Measurements from ENCODE around the gene TMEM86A. TPM values are rescaled to one million over a fixed set of nuclear protein-coding genes. Genes with fewer than 3 reads are reported as not detected.

The TMEM86A gene
- total RNA-seq, 1 experiment from 2014 or later: 5.4 TPM

DNA sequence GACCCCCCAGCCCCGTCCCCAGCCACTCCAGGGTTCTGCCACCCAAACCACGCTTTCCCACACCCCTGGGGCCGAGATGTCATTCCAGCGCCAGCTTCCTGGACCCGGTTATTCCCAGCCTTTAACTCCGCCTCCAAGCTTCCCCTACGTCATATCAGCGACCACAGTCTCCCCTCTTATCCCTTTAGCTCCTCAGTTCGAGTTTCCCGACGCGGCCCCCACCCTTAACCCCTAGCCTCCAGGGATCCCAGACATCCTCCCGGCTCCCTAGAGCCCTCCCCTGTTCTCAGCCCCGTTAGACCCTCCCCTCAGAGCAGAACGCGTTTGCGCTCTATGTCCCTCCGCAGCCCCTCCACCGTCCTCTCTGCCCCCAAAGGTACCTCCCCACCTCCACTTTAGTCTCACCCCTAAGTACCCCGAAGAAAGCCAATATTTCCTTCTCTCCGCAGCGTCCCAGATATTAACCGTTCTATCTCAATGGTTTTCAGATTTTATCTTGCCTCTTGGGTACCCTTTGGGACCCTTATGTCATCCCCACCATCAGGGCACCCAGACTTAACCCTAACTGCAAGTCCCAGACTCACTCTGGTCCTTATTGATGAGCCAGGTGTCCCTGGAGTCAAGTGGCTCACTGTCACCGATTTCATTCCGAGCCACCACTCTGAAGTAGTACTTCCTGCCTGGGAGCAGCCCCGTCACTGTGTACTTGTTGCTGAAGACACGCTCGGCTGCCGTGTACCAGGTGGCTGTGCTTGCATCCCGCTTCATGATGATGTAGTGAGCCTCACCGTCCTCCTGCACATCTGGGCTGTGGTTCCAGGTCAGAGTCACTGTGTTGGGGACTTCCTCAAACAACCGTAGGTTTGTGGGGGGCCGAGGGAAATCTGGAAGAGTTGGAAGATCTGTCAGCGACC, 8.0 kb downstream of the TMEM86A start:
- no peaks in the 10 kb centered on the region for H3K9me3 ChIP-seq (replicated peaks)
- no peak overlapping the region for H3K4me3 ChIP-seq
- no peak overlapping the region for H3K27ac ChIP-seq
- peaks cover 34% of the 10 kb centered on the region for H3K4me1 ChIP-seq
- DNase-seq: no peak
- H3K36me3 ChIP-seq: no peaks in the 10 kb centered on the region
- no peaks in the 10 kb centered on the region for H3K27me3 ChIP-seq

DNA sequence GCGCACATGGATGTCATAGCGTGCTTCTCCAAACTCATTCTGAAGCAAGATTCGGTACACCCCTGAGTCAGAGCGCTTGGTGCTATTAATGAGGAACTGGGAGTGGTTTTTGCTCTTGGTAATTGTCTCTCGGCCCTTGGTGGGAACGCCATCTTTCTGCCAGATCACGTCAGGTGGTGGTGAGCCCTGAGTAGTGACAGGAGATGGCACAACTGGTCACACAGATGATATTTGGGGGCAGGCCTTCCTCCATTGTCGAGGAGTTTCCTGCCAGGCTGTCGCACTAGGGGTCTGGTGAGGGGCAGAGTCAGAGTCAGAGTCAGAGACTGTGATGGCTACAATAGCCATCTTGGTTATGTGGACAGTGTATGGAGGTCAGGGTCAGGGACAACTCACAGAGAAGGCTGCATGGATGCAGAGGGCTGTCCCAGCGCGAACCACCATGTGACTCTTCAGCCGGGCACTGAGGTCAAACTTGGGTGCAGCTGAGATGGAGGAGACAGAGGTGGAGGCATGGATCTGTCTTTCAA, 9.3 kb downstream of the TMEM86A start:
- H3K36me3 ChIP-seq: no peaks in the 10 kb centered on the region
- no peak overlapping the region for H3K27ac ChIP-seq
- no peaks in the 10 kb centered on the region for H3K9me3 ChIP-seq (replicated peaks)
- 0 out of 2 replicates have a peak, but pooled peaks cover 3% of the 10 kb centered on the region for H3K27me3 ChIP-seq
- H3K4me1 ChIP-seq: peaks cover 31% of the 10 kb centered on the region
- no peak for DNase-seq
- no peak overlapping the region for H3K4me3 ChIP-seq

DNA sequence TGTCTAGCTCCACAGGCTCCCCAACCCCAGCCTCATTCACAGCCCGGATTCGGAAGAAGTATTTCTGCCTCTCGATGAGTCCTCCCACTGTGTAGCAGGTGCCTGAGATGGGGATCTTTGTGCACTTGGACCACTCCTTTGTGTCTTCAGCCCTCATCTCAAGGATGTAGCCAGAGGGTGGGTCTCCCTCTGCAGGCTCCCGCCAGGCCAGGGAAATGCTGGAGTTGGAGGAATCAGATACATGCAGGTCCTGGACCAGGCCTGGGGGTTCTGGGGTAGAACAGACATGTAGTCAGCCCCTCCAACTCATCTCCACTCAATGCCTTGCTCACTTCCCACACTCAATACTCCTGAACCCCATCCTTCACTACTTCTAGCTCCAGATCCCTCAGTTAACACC, 10.8 kb downstream of the TMEM86A start:
- no peaks in the 10 kb centered on the region for H3K36me3 ChIP-seq
- peaks cover 16% of the 10 kb centered on the region for H3K4me1 ChIP-seq
- DNase-seq: no peak

DNA sequence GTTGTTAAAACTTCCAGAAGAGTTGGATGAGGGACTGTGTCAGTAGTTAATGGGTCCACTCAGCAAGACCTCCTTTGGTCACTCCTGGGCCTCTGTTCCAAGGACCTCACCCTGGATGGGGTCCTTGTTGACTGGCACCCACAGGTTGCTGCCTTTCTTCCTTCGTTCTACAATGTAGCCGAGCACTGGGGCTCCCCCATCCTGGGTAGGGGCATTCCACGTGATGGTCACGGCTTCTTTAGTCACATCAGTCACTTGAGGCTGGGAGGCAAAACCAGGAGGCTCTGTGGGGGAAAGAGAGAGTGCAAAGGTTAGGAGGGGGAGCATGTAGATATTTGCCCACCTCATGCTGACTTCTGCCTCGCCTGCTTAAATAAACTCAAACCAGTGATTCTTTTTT, 12.0 kb downstream of the TMEM86A start:
- Histone ChIP-seq H3K27me3 (peaks cover 3% of the 10 kb centered on the region; the same call in 1 of the 2 replicates), H3K9me3 (replicated peaks) (no peaks in the 10 kb centered on the region), H3K27ac (no peak overlapping the region), H3K4me1 (peaks cover 5% of the 10 kb centered on the region), H3K4me3 (no peak overlapping the region), H3K36me3 (no peaks in the 10 kb centered on the region)
- DNase-seq: no peak

More for the DNA sequence above, 10.8 kb downstream of the TMEM86A start:
- H3K27me3 ChIP-seq: 0 out of 2 replicates have a peak, but pooled peaks cover 3% of the 10 kb centered on the region
- H3K27ac ChIP-seq: no peak overlapping the region
- H3K9me3 ChIP-seq (replicated peaks): no peaks in the 10 kb centered on the region
- H3K4me3 ChIP-seq: no peak overlapping the region

DNA sequence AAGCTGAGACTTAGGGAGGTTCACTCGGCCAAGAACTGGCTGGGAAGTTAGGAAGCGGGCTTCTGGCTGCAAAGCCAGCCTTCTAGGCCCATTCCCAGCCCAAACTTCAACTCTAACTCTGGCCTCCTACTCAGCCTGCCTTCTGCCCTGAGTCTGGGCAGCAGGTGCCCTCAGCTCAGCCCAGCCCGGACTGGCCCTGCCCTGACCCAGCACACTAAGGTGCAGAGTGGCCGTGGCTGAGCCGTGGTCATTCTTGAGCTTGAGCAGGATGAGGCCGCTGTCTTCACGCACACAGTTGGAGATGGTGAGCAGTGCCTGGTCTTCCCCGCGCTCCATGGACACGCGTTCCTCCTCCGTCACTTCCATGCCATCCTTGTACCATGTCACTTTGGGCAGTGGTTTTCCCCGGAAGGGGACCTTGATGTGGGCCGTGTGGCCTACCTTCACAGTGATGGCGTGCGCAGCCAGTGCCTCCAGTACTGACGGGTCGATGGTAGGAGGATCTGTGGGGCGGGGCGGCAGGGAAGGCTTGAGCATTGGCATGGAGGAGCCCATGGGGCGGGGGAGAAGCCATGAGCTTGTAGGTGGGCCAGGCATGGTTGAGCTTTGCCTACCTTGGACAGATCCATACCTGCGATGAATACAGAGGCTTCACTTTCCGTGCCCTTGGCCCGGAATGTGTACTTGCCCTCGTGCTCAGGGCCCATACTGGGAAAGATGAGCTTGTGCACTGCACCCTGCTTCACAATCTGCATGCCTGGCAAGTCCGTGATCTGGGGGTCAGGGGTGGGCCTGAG, 15.3 kb downstream of the TMEM86A start:
- Histone ChIP-seq H3K27ac (no peak overlapping the region), H3K4me3 (no peak overlapping the region), H3K9me3 (replicated peaks) (no peaks in the 10 kb centered on the region), H3K36me3 (no peaks in the 10 kb centered on the region), H3K4me1 (no peaks in the 10 kb centered on the region), H3K27me3 (peaks cover 7% of the 10 kb centered on the region)
- DNase-seq: no peak

DNA sequence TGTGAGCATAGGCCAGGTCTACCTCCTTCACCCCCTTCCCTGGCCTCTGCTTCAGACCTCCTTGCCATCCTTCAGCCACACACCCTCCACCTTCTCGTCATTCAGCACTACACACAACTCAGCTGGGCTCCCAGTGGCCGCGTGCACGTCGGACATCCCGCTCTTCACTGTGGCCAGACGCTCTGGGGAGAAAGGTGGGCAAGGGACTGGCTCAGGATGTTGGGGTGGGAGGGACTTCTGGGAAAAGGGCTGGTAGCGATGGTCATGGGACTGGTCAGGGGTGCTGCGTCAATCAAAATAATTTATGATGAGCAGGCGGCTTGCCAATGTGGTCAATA, 15.8 kb downstream of the TMEM86A start:
- H3K4me1 ChIP-seq: no peaks in the 10 kb centered on the region
- no peak for DNase-seq
- peaks cover 7% of the 10 kb centered on the region for H3K27me3 ChIP-seq
- no peaks in the 10 kb centered on the region for H3K36me3 ChIP-seq
- H3K4me3 ChIP-seq: no peak overlapping the region
- no peak overlapping the region for H3K27ac ChIP-seq
- H3K9me3 ChIP-seq (replicated peaks): no peaks in the 10 kb centered on the region

DNA sequence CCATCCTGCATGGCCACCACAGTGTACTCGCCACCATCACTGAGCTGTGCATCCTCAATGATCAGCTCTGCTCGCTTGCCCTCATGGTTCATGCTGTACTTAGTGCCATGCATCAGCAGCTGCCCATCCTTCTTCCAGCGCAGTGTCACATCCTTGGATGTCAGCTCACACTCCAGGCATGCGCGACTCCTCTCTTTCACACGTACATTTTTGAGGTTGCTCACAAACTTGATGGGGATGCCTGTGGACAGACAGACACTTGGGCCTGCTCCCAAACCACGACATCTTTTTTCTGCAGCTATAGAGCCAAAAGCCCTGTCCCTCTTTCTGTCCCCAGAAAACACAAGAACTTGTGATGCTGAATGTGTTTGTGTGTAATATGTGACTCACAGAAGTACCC, 16.9 kb downstream of the TMEM86A start:
- Histone ChIP-seq H3K27ac (no peak overlapping the region), H3K27me3 (peaks cover 7% of the 10 kb centered on the region), H3K4me1 (no peaks in the 10 kb centered on the region), H3K4me3 (no peak overlapping the region), H3K9me3 (replicated peaks) (no peaks in the 10 kb centered on the region), H3K36me3 (no peaks in the 10 kb centered on the region)
- no peak for DNase-seq

DNA sequence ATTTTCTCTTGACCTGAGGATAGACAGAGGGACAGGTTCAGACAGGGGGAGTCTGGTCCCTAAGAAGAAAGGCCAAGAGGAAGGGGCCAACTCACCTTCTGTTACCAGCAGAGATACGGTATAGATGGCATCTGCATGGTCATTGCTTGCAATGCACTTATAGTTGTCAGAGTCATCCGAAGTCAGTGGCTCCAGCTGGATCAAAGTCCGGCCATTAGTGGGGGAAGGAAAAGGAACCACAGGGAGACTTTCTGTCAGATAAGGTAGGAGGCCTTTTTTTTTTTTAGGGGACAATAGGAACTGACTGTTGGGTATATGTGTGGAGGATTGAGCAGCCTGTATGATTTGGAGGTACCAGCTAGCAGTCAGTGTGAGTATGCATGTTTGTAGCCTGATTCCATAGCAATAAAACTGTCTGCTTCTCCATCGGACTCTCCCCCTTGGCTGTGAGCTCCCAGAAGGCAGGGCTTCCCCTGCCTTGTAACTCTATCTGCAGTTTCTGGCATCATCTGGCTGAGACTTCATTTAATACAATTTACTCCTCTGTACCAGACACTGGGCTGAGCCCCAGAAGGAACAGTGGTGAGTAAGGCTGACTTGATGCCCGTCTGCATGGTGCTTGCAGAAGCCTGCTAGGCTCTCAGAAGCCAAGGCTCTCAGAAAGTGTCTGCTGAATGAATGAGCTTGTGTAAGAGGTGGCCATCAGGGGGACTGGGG, 21.7 kb downstream of the TMEM86A start:
- H3K27me3 ChIP-seq: peaks cover 4% of the 10 kb centered on the region
- H3K36me3 ChIP-seq: no peaks in the 10 kb centered on the region
- no peak overlapping the region for H3K27ac ChIP-seq
- H3K4me3 ChIP-seq: no peak overlapping the region
- no peak for DNase-seq
- peaks cover 10% of the 10 kb centered on the region for H3K4me1 ChIP-seq
- H3K9me3 ChIP-seq (replicated peaks): no peaks in the 10 kb centered on the region

DNA sequence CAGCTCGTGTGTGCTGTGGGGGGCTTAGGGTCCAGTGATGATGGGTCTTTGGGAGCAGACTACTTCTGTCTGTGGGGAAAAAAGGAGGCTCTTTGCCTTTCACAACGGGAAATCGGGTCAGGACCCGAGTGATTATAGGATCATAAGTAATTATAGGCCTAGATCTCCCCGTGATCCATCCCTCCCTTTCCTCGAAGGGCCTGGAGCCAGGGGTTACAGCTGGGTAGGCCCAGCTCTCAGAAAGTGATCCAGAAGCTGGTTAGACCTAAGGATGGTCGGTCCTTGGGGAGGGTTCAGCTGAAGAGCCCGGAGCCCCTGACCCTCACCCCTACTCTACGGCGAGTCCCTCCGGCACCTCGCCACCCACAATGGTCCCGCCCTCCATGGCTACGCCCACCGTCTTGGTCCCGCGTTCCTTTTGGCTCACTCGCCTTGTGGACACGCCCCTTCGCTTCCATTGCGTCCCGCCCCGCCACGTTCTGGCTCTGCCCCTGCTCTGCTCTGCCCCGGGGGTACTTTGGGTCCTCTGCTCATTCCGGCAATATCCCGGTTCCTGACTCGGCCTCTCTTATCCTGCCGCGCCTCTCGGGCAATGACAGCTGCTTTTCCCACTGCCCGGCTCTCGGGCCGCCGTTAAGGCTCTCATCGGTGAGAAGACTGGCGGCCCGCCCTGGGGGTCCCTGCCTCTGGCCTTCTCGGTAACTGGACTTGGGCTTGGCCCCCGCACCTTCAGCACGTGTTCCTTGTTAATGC, 22.4 kb downstream of the TMEM86A start:
- DNase-seq: no peak

DNA sequence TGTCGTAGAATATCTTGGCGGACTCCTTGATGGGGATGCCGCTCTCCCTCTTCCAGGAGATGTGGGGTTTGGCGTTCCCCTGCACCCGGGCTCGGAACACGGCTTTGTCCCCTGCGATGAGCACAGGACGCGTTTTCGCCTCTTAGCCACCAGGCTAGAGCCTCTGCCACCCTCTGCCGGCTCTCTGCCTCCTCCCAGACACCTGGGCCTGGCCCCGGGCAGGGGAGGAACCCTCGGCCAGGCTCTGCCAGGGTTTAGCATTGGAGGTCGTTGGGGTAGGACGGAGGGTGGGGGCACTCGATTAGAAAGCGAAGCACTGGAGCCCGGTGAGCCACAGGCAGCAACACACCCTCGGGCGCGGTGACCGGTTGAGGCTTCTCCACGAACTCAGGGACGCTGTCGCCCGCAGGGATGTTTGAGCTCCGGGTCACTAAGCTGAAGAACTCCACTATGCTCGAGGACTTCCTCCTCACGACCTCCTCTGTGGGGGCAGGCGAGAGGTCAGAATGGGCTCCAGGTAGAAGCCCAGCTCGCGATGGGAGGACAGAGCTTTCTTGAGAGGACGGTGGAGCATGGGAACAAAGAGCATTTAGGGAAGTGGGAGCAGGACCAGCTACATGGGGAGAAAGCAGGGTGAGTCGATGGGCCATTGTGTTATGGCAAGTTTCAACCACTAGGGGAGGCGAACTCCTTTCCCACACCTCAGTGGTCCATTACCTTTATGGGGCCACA, 23.1 kb downstream of the TMEM86A start:
- peaks cover 21% of the 10 kb centered on the region for H3K4me1 ChIP-seq
- peak in 1 of 2 experiments; percentile 46 for DNase-seq
- no peak overlapping the region for H3K27ac ChIP-seq
- no peaks in the 10 kb centered on the region; the same call in 1 of the 2 replicates for H3K27me3 ChIP-seq
- H3K4me3 ChIP-seq: no peak overlapping the region
- no peaks in the 10 kb centered on the region for H3K9me3 ChIP-seq (replicated peaks)
- no peaks in the 10 kb centered on the region for H3K36me3 ChIP-seq

More for the DNA sequence above, 22.4 kb downstream of the TMEM86A start:
- Histone ChIP-seq H3K27me3 (peaks cover 2% of the 10 kb centered on the region), H3K4me1 (peaks cover 15% of the 10 kb centered on the region), H3K36me3 (no peaks in the 10 kb centered on the region), H3K9me3 (replicated peaks) (no peaks in the 10 kb centered on the region), H3K4me3 (no peak overlapping the region), H3K27ac (no peak overlapping the region)

DNA sequence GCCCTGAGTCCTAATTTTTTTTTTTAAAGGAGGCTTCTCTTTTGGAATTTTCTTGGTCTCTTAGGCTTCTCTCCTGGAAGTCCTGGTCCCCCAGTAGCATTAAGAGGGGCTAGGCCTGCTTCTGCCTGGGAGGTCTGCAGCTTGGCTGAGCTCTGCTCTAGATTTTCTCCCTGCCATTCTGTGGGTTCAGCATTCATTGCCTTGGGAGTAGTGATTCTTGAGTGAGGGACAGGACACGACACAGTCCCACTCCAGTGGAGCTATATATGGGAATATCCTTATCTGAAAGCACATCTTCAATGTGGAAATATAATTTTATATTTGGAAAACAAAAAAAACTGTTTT, 23.7 kb downstream of the TMEM86A start:
- Histone ChIP-seq H3K9me3 (replicated peaks) (no peaks in the 10 kb centered on the region), H3K4me1 (peaks cover 27% of the 10 kb centered on the region)
- no peak for DNase-seq

DNA sequence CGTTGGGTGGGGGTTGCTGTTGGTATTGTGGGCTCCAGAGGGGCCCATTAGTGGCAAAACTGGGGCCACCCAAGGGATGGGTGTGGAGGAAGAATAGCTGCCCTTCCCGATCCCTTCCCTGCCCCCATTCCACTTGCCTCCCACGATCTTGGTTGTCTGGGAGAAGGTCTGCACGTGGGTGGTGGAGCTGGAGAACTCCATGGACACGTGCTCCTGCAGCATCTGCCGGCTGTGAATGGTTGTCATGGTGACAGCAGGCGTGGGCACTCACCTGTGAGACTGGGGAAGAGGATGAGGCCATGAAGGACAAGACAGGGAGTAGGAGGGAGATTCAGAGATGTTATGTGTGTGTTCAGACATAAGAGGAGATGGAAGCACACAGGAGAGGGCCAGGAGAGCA, 25.4 kb downstream of the TMEM86A start:
- Histone ChIP-seq H3K4me1 (peaks cover 34% of the 10 kb centered on the region), H3K27me3 (no peaks in the 10 kb centered on the region), H3K9me3 (replicated peaks) (no peaks in the 10 kb centered on the region), H3K36me3 (no peaks in the 10 kb centered on the region), H3K4me3 (no peak overlapping the region), H3K27ac (no peak overlapping the region)
- no peak for DNase-seq

More for the DNA sequence above, 23.7 kb downstream of the TMEM86A start:
- Histone ChIP-seq H3K27me3 (no peaks in the 10 kb centered on the region; the same call in 1 of the 2 replicates), H3K27ac (no peak overlapping the region), H3K36me3 (no peaks in the 10 kb centered on the region), H3K4me3 (no peak overlapping the region)

DNA sequence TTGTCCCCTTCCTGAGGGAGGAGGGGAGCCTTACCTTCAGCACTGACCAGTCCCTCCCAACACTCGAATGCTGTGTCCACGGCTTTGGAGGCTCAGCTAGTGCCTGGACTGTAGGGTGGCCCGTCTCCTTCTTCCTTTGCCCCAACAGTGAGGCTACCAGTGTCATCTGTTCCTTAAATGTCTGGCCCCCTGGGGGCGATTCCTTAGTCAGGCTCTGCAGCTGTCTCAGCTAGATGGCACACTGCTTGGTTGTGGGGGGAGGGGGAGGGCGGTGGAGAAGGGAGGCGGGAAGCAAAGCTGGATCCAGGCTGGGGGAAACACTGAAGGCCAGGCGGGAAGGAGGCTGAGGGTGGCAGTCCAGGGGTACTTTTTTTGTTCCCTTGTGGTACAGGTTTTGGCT, 27.5 kb downstream of the TMEM86A start, which contains the start of gene IGSF22:
Gene IGSF22, minus strand, starts transcription at position 149 of the 400 bp plus-strand sequence. CDS start 1,952 bp downstream, outside the sequence.
- Histone ChIP-seq H3K9me3 (replicated peaks) (no peaks in the 10 kb centered on the region), H3K36me3 (no peaks in the 10 kb centered on the region), H3K4me3 (no peak within 1 kb of the TSS), H3K4me1 (peaks cover 34% of the 10 kb centered on the region), H3K27me3 (no peaks in the 10 kb centered on the region), H3K27ac (peak within 1 kb of the TSS; percentile 23; the same call in 1 of the 2 replicates)
- DNase-seq: peak; percentile 85 to 89
